ACC112 (cell line): ENCODE results near the gene BATF.
A peak's percentile ranks its signal among the peaks of the same experiment; 100 is the strongest.

Source experiments
- H2AFZ ChIP-seq: fragments of 200-600 bp; sonication (generic); one replicate; pipeline ENCODE4 v1.6.0; 2017; ENCODE audit warnings: antibody characterized with exemption, low read length; ENCODE audit not compliant: unreplicated experiment
- H3K27ac ChIP-seq: fragments of 200-600 bp; sonication (generic); 2 replicates; pipeline ENCODE4 v1.5.1; 2014; ENCODE audit warnings: low read depth, mild to moderate bottlenecking, antibody characterized with exemption, low read length, moderate library complexity
- H3K27me3 ChIP-seq: fragments of 200-600 bp; sonication (generic); 2 replicates; pipeline ENCODE4 v1.6.1; 2014; ENCODE audit warnings: mild to moderate bottlenecking, antibody characterized with exemption, low read length, moderate library complexity, mixed read lengths; ENCODE audit not compliant: insufficient read depth
- H3K36me3 ChIP-seq: fragments of 200-600 bp; sonication (generic); 2 replicates; pipeline ENCODE4 v1.6.1; 2016; ENCODE audit warnings: mild to moderate bottlenecking, antibody characterized with exemption, low read length, moderate library complexity, mixed read lengths; ENCODE audit not compliant: insufficient read depth
- H3K4me1 ChIP-seq: fragments of 200-600 bp; sonication (generic); one replicate; pipeline ENCODE4 v1.6.1; 2016; ENCODE audit warnings: low read length, mixed read lengths; ENCODE audit not compliant: insufficient read depth, unreplicated experiment, control insufficient read depth
- H3K4me3 ChIP-seq: fragments of 200-600 bp; sonication (generic); 2 replicates; pipeline ENCODE4 v1.5.1; 2014; ENCODE audit warnings: mild to moderate bottlenecking, low read depth, low read length
- H3K79me2 ChIP-seq: fragments of 200-600 bp; sonication (generic); one replicate; pipeline ENCODE4 v1.6.0; 2016; ENCODE audit warnings: low read length; ENCODE audit not compliant: control insufficient read depth, unreplicated experiment, insufficient read depth

Gene BATF

DNA sequence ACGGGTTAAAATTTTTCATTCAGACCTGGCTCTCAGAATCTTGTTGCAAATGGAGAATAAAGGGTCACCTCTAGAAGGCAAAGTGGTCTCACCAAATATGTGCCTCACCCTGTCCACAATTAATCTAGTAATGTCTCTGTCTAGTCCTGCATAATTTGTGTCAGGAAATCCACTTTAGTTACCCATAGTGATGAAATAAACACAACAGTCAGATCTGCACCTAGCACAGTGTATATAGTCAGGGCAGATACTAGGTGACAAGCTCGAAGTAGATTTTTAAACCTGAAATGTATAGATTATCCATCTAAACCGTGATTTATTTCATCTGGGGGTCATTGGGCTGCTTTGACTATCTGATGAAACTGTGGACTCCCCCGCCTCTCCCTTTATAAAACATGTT, 40.2 kb downstream of the BATF start:
- no peak overlapping the region for H2AFZ ChIP-seq
- H3K79me2 ChIP-seq, result no peaks in the 10 kb centered on the region
- H3K4me3 ChIP-seq, result no peak overlapping the region
- no peak overlapping the region for H3K27ac ChIP-seq
- H3K4me1 ChIP-seq, result peaks cover 22% of the 10 kb centered on the region
- no peaks in the 10 kb centered on the region for H3K36me3 ChIP-seq
- no peaks in the 10 kb centered on the region for H3K27me3 ChIP-seq

DNA sequence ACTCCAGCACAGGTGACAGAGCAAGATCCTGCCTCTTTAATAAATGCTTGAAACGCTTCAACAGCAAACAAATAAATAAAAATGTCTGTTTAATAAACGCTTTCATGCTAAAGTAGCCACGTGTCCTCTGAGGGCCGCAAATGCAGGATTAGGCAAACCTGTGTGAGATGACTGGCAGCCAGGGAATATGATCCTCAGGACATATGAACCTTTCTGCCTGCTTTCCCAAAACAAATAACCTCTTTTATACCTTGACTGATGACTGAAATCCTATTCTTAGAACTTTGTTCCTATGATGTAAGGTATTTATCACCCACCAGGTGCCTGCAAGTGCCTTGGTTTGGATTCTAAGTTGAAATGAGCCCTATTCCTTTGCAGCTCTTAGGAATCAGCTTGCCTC, 41.7 kb downstream of the BATF start:
- Histone ChIP-seq H3K4me3 (no peak overlapping the region), H3K79me2 (no peaks in the 10 kb centered on the region), H3K27me3 (no peaks in the 10 kb centered on the region), H2AFZ (no peak overlapping the region), H3K27ac (no peak overlapping the region), H3K4me1 (peaks cover 22% of the 10 kb centered on the region), H3K36me3 (no peaks in the 10 kb centered on the region)

DNA sequence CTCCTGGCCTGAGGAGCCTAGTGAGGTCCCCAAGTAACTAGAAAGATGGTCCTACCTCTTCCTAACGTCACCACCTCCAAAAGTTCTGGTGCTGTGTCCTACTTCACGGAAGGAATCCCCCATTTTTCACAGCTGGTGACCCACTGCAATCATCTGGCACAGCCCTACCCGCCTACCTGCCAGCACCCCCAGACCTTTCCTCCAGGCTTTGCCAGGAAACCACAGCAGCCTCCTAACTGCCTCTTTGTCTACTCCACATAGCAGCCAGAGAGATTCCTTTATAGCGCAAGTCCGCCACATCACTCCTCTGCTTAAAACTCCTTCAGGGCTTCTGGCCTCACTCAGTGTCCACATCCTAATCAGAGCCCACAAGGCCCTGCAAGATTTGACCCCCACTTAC, 42.8 kb downstream of the BATF start:
- H3K27me3 ChIP-seq, result no peaks in the 10 kb centered on the region
- peaks cover 14% of the 10 kb centered on the region for H3K4me1 ChIP-seq
- no peak overlapping the region for H3K4me3 ChIP-seq
- no peaks in the 10 kb centered on the region for H3K79me2 ChIP-seq
- H2AFZ ChIP-seq, result no peak overlapping the region
- H3K36me3 ChIP-seq, result no peaks in the 10 kb centered on the region
- H3K27ac ChIP-seq, result no peak overlapping the region

DNA sequence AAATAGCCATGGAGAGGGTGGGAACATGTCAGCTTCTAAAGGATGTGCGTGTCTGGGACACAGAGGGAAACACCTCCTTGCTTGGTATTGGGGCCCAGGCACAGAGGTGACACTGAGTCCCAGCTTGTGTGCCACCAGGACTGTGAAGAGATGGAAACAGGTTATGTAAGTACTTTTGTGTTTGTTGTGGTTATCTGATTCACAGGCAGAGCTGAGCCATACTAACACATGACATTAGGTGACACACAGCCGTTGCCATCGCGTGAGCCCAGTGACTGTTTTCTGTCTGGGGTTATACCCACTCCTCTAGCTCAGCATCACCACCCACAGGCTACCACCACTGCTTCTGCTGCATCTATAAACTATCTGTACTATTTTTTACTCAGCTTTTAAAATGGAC, 44.1 kb downstream of the BATF start:
- Histone ChIP-seq H3K36me3 (no peaks in the 10 kb centered on the region), H3K4me1 (peaks cover 6% of the 10 kb centered on the region), H3K79me2 (no peaks in the 10 kb centered on the region), H3K27me3 (no peaks in the 10 kb centered on the region), H3K27ac (no peak overlapping the region), H3K4me3 (no peak overlapping the region), H2AFZ (no peak overlapping the region)

DNA sequence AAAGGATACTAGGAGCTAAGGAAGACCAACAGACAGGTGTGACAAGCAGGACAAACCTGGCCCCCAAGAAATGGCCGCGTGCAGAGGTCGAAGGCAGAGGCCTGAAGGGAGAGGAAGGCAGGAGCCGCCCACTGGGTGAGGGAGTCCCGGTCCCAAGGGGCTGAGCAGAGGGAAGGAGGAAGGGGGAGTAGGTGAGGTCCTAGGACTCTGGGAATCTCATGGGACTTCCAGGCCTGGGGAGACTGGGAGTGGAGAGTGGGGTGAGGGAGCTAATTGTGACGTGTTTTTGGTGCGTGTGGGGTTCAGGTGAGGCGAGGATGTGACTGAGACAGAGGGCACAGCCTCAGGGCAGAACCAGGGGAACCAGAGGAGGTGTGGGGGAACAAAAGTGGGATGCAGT, 44.5 kb downstream of the BATF start:
- Histone ChIP-seq H3K36me3 (no peaks in the 10 kb centered on the region), H3K4me1 (peaks cover 5% of the 10 kb centered on the region), H3K27ac (no peak overlapping the region), H3K4me3 (no peak overlapping the region), H3K79me2 (no peaks in the 10 kb centered on the region), H3K27me3 (no peaks in the 10 kb centered on the region), H2AFZ (no peak overlapping the region)

DNA sequence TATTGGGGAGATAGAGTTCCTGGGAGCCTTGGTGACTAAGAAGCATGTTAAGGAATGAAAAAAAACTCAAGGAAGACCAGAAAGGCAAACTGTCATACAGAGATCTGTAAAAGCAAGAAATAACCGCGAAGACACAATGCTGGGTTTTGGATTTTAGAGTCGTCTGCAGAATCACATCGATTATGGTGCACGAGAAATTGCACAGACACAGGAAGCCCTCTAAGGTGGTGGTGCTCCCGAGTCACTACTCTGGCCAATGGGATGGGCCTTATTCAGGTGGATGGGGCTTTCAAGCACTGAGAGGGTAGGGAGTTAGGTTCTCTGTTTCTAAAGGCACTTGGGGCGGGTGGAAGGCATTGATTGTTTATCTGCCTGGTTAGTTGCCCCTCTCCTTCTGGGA, 45.9 kb downstream of the BATF start:
- Histone ChIP-seq H3K27me3 (0 out of 2 replicates have a peak, but pooled peaks cover 3% of the 10 kb centered on the region), H3K4me1 (no peaks in the 10 kb centered on the region)

DNA sequence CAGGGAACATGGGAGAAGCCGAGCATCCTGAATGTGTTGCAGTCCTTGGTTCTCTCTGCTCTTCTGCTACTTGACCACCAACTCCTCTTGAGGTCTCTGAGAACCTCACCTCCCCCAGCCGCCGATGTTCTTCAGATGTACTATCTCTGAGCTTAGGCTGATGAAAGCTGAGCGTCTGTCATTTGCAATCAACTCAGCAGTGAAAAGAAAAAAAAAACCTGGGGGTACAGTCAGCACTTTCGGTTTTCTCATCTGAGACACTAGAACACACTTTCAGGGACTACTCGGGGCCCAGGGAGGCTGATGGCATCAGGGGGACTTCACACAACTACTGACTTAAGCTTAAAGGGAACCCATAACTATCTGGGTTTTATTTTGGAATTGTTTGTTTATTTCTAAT, 46.5 kb downstream of the BATF start:
- H3K4me1 ChIP-seq, result no peaks in the 10 kb centered on the region
- no peak overlapping the region for H2AFZ ChIP-seq
- no peaks in the 10 kb centered on the region for H3K79me2 ChIP-seq
- no peaks in the 10 kb centered on the region for H3K36me3 ChIP-seq
- no peak overlapping the region for H3K4me3 ChIP-seq
- H3K27me3 ChIP-seq, result 0 out of 2 replicates have a peak, but pooled peaks cover 3% of the 10 kb centered on the region
- H3K27ac ChIP-seq, result no peak overlapping the region

More for the DNA sequence above, 45.9 kb downstream of the BATF start:
- Histone ChIP-seq H3K36me3 (no peaks in the 10 kb centered on the region), H3K79me2 (no peaks in the 10 kb centered on the region), H3K27ac (no peak overlapping the region), H3K4me3 (no peak overlapping the region), H2AFZ (no peak overlapping the region)

DNA sequence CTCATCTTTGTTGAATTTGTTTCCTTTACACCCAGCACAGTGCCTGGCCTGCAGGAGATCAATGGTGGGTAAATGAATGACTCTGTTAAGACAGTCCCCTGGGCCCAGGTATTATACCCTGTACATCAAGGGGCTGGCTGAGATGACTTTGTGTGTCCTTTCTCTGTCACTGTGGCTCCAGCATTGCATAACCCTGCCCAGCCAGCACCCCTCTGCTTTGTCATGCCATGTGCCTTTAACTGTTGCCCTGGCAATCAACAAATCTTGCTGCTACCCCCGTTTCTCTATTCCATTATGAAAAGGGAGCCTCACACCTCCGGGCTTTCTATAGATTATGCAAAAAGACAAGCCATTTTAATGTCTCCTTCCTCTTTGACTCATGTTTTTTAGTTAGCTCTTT, 48.5 kb downstream of the BATF start:
- no peaks in the 10 kb centered on the region for H3K4me1 ChIP-seq
- no peaks in the 10 kb centered on the region for H3K79me2 ChIP-seq
- H3K27me3 ChIP-seq, result 0 out of 2 replicates have a peak, but pooled peaks cover 3% of the 10 kb centered on the region
- H3K4me3 ChIP-seq, result no peak overlapping the region
- no peaks in the 10 kb centered on the region for H3K36me3 ChIP-seq
- H3K27ac ChIP-seq, result no peak overlapping the region
- no peak overlapping the region for H2AFZ ChIP-seq

DNA sequence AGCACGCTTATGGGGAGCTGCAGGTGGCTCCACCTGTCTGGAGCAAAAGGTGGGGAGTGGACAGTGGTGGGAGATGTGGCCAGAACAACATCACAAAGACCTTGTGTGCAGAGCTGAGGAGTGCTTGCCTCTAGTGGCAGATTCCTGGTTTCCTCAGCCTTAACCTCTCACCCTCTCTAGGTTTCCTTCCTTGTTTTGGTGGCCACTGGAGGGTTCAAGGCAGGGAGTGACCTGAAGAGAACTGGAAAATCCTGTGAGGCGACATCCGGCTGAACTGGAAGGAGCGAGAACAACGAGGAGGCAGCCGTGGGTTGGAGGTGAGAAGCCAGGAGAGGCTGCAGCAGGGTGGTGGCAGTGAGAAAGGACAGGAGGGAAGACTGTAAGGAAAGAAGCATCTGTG, 49.8 kb downstream of the BATF start:
- no peak overlapping the region for H2AFZ ChIP-seq
- no peak overlapping the region for H3K27ac ChIP-seq
- no peak overlapping the region for H3K4me3 ChIP-seq

DNA sequence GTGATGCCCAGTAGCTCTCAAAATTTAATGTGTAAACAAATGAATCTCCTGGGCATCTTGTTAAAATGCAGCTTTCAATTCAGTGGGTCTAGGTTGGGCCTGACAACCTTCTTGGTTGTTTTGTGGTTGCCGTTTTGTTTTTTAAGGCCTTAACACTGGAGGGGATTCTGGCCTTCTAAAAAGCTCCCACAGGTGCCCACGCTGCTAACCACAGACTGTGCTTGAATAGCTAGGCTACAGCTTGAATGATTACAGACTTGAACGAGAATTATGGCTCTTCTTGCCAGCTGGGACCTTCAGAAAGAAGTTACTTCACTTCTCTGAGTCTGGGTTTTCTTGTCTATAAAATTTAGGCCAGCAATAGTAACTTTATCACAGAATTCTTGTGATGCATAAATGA, 54.8 kb downstream of the BATF start:
- Histone ChIP-seq H3K36me3 (no peaks in the 10 kb centered on the region), H3K27ac (no peak overlapping the region), H3K79me2 (peaks cover 16% of the 10 kb centered on the region), H3K4me1 (peaks cover 14% of the 10 kb centered on the region), H2AFZ (peak overlapping the region; percentile 4), H3K4me3 (no peak overlapping the region), H3K27me3 (0 out of 2 replicates have a peak, but pooled peaks cover 2% of the 10 kb centered on the region)

More for the DNA sequence above, 49.8 kb downstream of the BATF start:
- Histone ChIP-seq H3K4me1 (no peaks in the 10 kb centered on the region), H3K27me3 (0 out of 2 replicates have a peak, but pooled peaks cover 3% of the 10 kb centered on the region), H3K36me3 (no peaks in the 10 kb centered on the region), H3K79me2 (no peaks in the 10 kb centered on the region)

DNA sequence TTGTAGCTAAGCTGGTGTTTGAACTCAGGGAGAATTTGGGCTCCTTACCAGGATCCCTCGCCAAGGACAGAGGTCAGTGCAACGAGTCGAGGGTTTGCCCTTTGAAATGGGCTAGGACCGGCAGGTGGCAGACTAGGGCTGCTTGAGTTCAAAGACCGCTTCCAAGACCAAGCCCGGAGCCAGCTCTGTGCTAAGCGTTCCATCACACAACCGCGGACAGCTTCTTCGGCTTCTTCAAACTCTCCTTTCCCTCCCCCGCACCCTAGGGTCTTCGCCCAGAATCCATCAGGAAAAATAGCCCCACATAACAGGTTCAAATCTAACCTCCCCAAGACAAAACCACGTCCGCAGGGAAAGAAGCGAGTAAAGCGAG, 55.4 kb downstream of the BATF start:
- Histone ChIP-seq H3K27me3 (no peaks in the 10 kb centered on the region), H3K4me3 (peak overlapping the region; percentile 84), H2AFZ (peak overlapping the region; percentile 48), H3K27ac (peak overlapping the region; percentile 72), H3K79me2 (peaks cover 16% of the 10 kb centered on the region), H3K4me1 (peaks cover 14% of the 10 kb centered on the region), H3K36me3 (no peaks in the 10 kb centered on the region)
